ENCODE data around the gene PTPRCAP. TPM values are rescaled to one million over a fixed set of nuclear protein-coding genes. Genes with fewer than 3 reads are reported as not detected.
A peak's percentile ranks its signal among the peaks of the same experiment; 100 is the strongest.
"Not testable (repeated sequence)": the region's sequence is repeated elsewhere in the genome, so short reads cannot be mapped to it uniquely, and the experiment has no call there.

The PTPRCAP gene
- polyA plus RNA-seq, 1 of the 3 experiments (the other 2 are of a cell fraction): 1.4 TPM

DNA sequence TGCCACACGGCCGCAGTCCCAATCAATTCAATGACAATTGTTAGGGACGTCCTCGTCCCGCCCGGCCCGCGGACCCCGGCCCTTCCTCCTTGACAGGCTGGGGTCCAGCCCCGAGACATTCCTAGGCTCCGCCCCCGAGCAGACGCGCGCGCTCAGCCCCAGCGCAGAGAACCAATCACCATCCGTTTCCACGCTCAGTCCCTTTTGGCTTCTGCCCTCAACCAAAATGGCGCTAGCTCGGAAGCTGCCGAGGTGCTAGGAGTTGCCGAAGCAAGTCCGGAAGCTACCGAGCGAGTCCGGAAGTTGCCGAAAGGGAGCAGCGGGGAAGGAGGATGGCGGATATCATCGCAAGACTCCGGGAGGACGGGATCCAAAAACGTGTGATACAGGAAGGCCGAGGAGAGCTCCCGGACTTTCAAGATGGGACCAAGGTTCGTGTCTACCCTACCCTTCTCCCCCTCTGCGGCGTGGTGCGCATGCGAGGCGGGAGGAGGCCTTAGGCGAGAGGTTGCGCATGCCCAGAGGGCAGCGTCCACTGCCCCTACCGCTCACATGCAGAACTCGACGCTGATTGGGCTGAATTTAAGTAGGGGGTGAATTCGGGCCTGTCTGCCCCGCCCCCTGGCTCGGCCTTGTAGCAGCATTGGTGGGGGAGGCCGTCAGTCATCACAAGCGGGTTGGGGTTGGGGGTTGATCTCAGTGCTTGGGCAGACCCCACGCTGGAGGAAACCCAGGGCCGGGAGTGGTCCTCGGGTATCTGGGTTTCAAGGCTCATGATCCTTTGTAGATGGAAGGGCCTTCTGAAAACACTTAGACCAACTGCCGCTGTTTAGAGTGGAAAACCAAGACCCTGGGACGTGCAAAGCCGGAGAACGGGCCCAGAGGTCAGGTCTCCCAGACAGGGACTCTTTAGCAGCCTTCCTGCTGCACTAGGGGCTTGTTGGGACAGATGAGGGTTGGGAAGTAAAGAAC, 45.6 kb upstream of the PTPRCAP start, which contains the start of gene AIP (continued):
- peak; percentile 99 for TF ChIP-seq YY1 (IDR thresholded peaks at IDR 0.05; ENCODE audit: low read depth)
- peak; percentile 91 for TF ChIP-seq NRF1 (IDR thresholded peaks at IDR 0.05; ENCODE audit: low read depth, low read length)

DNA sequence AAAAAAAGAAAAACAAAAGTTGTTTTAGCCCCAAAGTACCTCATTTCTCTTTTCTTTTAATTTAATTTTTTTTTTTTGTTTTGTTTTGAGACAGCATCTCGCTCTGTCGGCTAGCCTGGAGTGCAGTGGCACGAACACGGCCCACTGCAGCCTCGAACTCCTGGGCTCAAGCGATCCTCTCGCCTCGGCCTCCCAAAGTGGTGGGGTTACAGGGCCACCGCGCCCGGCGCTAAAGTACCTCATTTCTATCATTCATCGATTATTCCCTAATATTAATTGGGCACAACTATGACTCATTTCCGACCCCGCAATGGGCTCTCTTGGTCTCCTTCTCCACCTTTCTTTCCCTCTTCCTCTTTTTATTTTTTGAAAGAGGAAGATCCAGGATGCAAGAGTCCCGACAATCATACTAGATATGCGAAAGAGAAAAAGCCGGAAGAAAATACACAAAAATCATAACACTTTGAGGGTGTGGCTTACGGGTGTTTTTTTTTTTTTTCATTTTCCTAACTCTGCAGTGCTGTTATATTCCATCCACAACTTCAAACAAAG, 44.9 kb upstream of the PTPRCAP start:
- H3K36me3 ChIP-seq (replicated peaks in 1 of 2; ENCODE audit: control insufficient read depth in 1 of 2, insufficient read depth in 2 of 2, low read length in 1 of 2): no peaks in the 10 kb centered on the region
- no peak for DNase-seq
- ChIA-PET POLR2A (interaction anchor here (1.4 kb wide), 1 partner anchor 13 kb away, joined by 6 read pairs; the partner anchor contains the start of gene TMEM134), CTCF (interaction anchor here (0.8 to 1.1 kb wide), 2 partner anchors 131 to 136 kb away, joined by 3 read pairs; no protein-coding TSS in a partner anchor)
- peaks cover 7% of the 10 kb centered on the region for H3F3A ChIP-seq (replicated peaks; ENCODE audit: insufficient read depth)
- peak overlapping the region; percentile 79 for H3K4me2 ChIP-seq
- no peaks in the 10 kb centered on the region for H4K20me1 ChIP-seq (ENCODE audit: insufficient read depth)
- H3K9me2 ChIP-seq: no peaks in the 10 kb centered on the region
- peak overlapping the region; percentile 99 for H2AFZ ChIP-seq (ENCODE audit: low read depth)
- WGBS (ENCODE audit: low lambda C conversion rate): 31% methylated on average over 19 of the region's 19 CpGs
- peaks cover 25% of the 10 kb centered on the region for H3K79me2 ChIP-seq (ENCODE audit: insufficient read depth)
- no peaks in the 10 kb centered on the region; the same call in 1 of the 2 replicates for H3K27me3 ChIP-seq (ENCODE audit: insufficient read depth)
- peak overlapping the region; percentile 65 to 87; a peak in 3 of 4 replicates for H3K27ac ChIP-seq (ENCODE audit: low read depth in 2 of 2, low read length in 1 of 2)
- peaks cover 6 to 17% of the 10 kb centered on the region in 2 experiments; a peak in 3 of 4 replicates for H3K4me1 ChIP-seq (ENCODE audit: control insufficient read depth in 1 of 2, insufficient read depth in 2 of 2, low read depth in 1 of 2, low read length in 1 of 2)
- peak overlapping the region; percentile 54 to 62 for H3K4me3 ChIP-seq (ENCODE audit: low read depth in 2 of 2, low read length in 1 of 2)
- H3K9me3 ChIP-seq: no peaks in the 10 kb centered on the region
- H3K9ac ChIP-seq: peak overlapping the region; percentile 55
- TF ChIP-seq, protein P1, sequence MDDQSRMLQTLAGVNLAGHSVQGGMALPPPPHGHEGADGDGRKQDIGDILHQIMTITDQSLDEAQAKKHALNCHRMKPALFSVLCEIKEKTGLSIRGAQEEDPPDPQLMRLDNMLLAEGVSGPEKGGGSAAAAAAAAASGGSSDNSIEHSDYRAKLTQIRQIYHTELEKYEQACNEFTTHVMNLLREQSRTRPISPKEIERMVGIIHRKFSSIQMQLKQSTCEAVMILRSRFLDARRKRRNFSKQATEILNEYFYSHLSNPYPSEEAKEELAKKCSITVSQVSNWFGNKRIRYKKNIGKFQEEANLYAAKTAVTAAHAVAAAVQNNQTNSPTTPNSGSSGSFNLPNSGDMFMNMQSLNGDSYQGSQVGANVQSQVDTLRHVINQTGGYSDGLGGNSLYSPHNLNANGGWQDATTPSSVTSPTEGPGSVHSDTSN (IDR thresholded peaks at IDR 0.05): no peak
- TF ChIP-seq FOXJ3 (CRISPR knock-in tag; IDR thresholded peaks at IDR 0.05) (no peak), SMC3 (IDR thresholded peaks at IDR 0.05; ENCODE audit: low read depth, low read length) (no peak), SIN3A (IDR thresholded peaks at IDR 0.05; ENCODE audit: borderline replicate concordance, low read depth, low read length) (no peak), RXRA (IDR thresholded peaks at IDR 0.05; ENCODE audit: borderline replicate concordance, low read depth) (no peak), GATA2 (CRISPR knock-in tag; IDR thresholded peaks at IDR 0.05) (no peak)

- H3K36me3 ChIP-seq (replicated peaks in 1 of 2; ENCODE audit: control insufficient read depth in 1 of 2, insufficient read depth in 2 of 2, low read length in 1 of 2); H3K27ac ChIP-seq (ENCODE audit: low read depth in 2 of 2, low read length in 1 of 2); DNase-seq; H3K9ac ChIP-seq; H3F3A ChIP-seq (replicated peaks; ENCODE audit: insufficient read depth); H3K4me1 ChIP-seq (ENCODE audit: control insufficient read depth in 1 of 2, insufficient read depth in 2 of 2, low read depth in 1 of 2, low read length in 1 of 2); H3K79me2 ChIP-seq (ENCODE audit: insufficient read depth); H3K27me3 ChIP-seq (ENCODE audit: insufficient read depth); H3K9me3 ChIP-seq; H3K4me3 ChIP-seq (ENCODE audit: low read depth in 2 of 2, low read length in 1 of 2); H4K20me1 ChIP-seq (ENCODE audit: insufficient read depth); H3K9me2 ChIP-seq; H3K4me2 ChIP-seq; H2AFZ ChIP-seq (ENCODE audit: low read depth): not testable (repeated sequence)
- ChIA-PET POLR2A (interaction anchor here (0.7 kb wide), 1 partner anchor 24 kb away, joined by 4 read pairs; no protein-coding TSS in a partner anchor), CTCF (interaction anchor here (1.2 to 1.4 kb wide), 2 partner anchors 88 to 95 kb away, joined by 3 read pairs; no protein-coding TSS in a partner anchor)
- 67% methylated on average over 14 of the region's 16 CpGs for WGBS (ENCODE audit: low lambda C conversion rate)
Measured at GRCh38 chr11:67477344-67478050, 40.0 kb upstream of the PTPRCAP start.

GRCh38 chr11:67476692-67477091, 39.2 kb upstream of the PTPRCAP start:
- H3K79me2 ChIP-seq (ENCODE audit: insufficient read depth): not testable (repeated sequence)
- CTCF ChIA-PET: interaction anchor here (1.2 to 1.5 kb wide), 3 partner anchors 87 to 131 kb away, joined by 3 read pairs; no protein-coding TSS in a partner anchor

More at GRCh38 chr11:67476692-67477091, 39.2 kb upstream of the PTPRCAP start:
- not testable (repeated sequence) for H3K36me3 ChIP-seq (replicated peaks in 1 of 2; ENCODE audit: control insufficient read depth in 1 of 2, insufficient read depth in 2 of 2, low read length in 1 of 2); H3K9me2 ChIP-seq; H3K4me2 ChIP-seq; H3F3A ChIP-seq (replicated peaks; ENCODE audit: insufficient read depth); H2AFZ ChIP-seq (ENCODE audit: low read depth); H4K20me1 ChIP-seq (ENCODE audit: insufficient read depth); H3K27ac ChIP-seq (ENCODE audit: low read depth in 2 of 2, low read length in 1 of 2); H3K9ac ChIP-seq; H3K4me3 ChIP-seq (ENCODE audit: low read depth in 2 of 2, low read length in 1 of 2); H3K4me1 ChIP-seq (ENCODE audit: control insufficient read depth in 1 of 2, insufficient read depth in 2 of 2, low read depth in 1 of 2, low read length in 1 of 2); H3K27me3 ChIP-seq (ENCODE audit: insufficient read depth); H3K9me3 ChIP-seq; DNase-seq
- 78% methylated on average over 10 of the region's 10 CpGs for WGBS (ENCODE audit: low lambda C conversion rate)
- POLR2A ChIA-PET: interaction anchor here (0.7 kb wide), 1 partner anchor 25 kb away, joined by 4 read pairs; no protein-coding TSS in a partner anchor
